ENCODE results near the gene MRPS15.

Gene MRPS15

DNA sequence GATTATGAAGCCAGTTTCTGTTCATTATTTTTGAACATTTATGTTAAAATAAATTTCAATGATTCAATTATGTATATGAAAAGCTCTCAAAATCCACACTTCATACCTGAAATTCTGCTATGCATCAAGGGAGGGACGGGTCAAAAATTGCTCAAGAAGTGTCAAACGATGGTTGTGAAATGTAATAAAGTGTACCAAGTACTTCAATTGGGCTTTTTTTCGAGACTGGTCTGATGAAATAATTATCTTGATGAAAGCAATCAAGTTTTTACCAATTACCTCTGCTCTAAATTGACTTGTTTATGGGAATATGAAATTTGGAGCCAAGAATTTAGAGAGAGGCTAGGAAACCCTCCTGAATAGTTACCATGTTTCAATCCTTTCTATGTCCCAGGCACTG lies 21.8 kb downstream of the MRPS15 start:
- no peaks in the 10 kb centered on the region for H3K36me3 ChIP-seq (ENCODE audit: control insufficient read depth, insufficient read depth, low read length)
- 100% methylated on average over 1 of the region's 3 CpGs; no CpG with 5 or more reads in 1 of the 2 experiments for WGBS, 2 experiments (ENCODE audit: insufficient coverage in 2 of 2)

GRCh38 chr1:36440646-36441045 lies 23.5 kb downstream of the MRPS15 start:
- H3K27ac ChIP-seq (ENCODE audit: low read depth, low read length, severe bottlenecking): no peak overlapping the region
- no peaks in the 10 kb centered on the region for H3K4me1 ChIP-seq (ENCODE audit: control insufficient read depth, insufficient read depth, low read length, poor library complexity, severe bottlenecking)
- 76 to 87% methylated on average over 2 to 3 of the region's 3 CpGs for WGBS, 2 experiments (ENCODE audit: insufficient coverage in 2 of 2)

More for the DNA sequence above, 21.8 kb downstream of the MRPS15 start:
- H3K9me3 ChIP-seq (ENCODE audit: control insufficient read depth, low read length): no peaks in the 10 kb centered on the region
- no peak overlapping the region for H3K4me3 ChIP-seq (ENCODE audit: extremely low read depth, insufficient read depth, low read length, poor library complexity, severe bottlenecking)
- no peak overlapping the region for H3K27ac ChIP-seq (ENCODE audit: low read depth, low read length, severe bottlenecking)
- no peaks in the 10 kb centered on the region for H3K4me1 ChIP-seq (ENCODE audit: control insufficient read depth, insufficient read depth, low read length, poor library complexity, severe bottlenecking)

GRCh38 chr1:36440044-36440443 lies 24.1 kb downstream of the MRPS15 start:
- Histone ChIP-seq H3K4me3 (ENCODE audit: extremely low read depth, insufficient read depth, low read length, poor library complexity, severe bottlenecking) (no peak overlapping the region), H3K27ac (ENCODE audit: low read depth, low read length, severe bottlenecking) (no peak overlapping the region), H3K4me1 (ENCODE audit: control insufficient read depth, insufficient read depth, low read length, poor library complexity, severe bottlenecking) (no peaks in the 10 kb centered on the region), H3K9me3 (ENCODE audit: control insufficient read depth, low read length) (no peaks in the 10 kb centered on the region), H3K36me3 (ENCODE audit: control insufficient read depth, insufficient read depth, low read length) (no peaks in the 10 kb centered on the region)
- 60 to 71% methylated on average over 1 of the region's 3 CpGs for WGBS, 2 experiments (ENCODE audit: insufficient coverage in 2 of 2)

More at GRCh38 chr1:36440646-36441045, 23.5 kb downstream of the MRPS15 start:
- Histone ChIP-seq H3K4me3 (ENCODE audit: extremely low read depth, insufficient read depth, low read length, poor library complexity, severe bottlenecking) (no peak overlapping the region), H3K36me3 (ENCODE audit: control insufficient read depth, insufficient read depth, low read length) (no peaks in the 10 kb centered on the region), H3K9me3 (ENCODE audit: control insufficient read depth, low read length) (no peaks in the 10 kb centered on the region)

- WGBS, 2 experiments (ENCODE audit: insufficient coverage in 2 of 2): 96 to 100% methylated on average over 2 to 4 of the region's 4 CpGs
- no peak overlapping the region for H3K27ac ChIP-seq (ENCODE audit: low read depth, low read length, severe bottlenecking)
- no peaks in the 10 kb centered on the region for H3K9me3 ChIP-seq (ENCODE audit: control insufficient read depth, low read length)
- no peak overlapping the region for H3K4me3 ChIP-seq (ENCODE audit: extremely low read depth, insufficient read depth, low read length, poor library complexity, severe bottlenecking)
- no peaks in the 10 kb centered on the region for H3K4me1 ChIP-seq (ENCODE audit: control insufficient read depth, insufficient read depth, low read length, poor library complexity, severe bottlenecking)
- H3K36me3 ChIP-seq (ENCODE audit: control insufficient read depth, insufficient read depth, low read length): no peaks in the 10 kb centered on the region
Measured at GRCh38 chr1:36438715-36439114, 25.5 kb downstream of the MRPS15 start.

DNA sequence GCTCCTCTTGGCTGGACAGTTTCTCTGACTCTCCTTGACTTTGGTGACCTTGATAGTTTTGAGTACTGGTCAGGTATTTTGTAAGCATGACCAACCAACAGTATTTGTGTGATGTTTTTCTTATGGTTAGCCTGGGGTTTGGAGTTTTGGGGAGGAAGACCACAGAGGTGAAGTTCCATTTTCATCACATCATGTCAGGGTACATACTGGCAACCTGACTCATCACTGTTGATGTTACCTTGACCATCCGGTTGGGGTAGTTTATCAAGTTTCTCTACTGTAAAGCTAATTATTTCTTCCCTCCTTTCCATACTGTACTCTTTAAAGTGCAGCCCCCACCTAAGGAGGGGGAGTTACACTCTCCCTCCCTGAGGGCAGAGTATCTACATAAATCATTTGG lies 27.4 kb downstream of the MRPS15 start:
- Histone ChIP-seq H3K4me1 (ENCODE audit: control insufficient read depth, insufficient read depth, low read length, poor library complexity, severe bottlenecking) (no peaks in the 10 kb centered on the region), H3K9me3 (ENCODE audit: control insufficient read depth, low read length) (no peaks in the 10 kb centered on the region), H3K36me3 (ENCODE audit: control insufficient read depth, insufficient read depth, low read length) (no peaks in the 10 kb centered on the region), H3K27ac (ENCODE audit: low read depth, low read length, severe bottlenecking) (no peak overlapping the region), H3K4me3 (ENCODE audit: extremely low read depth, insufficient read depth, low read length, poor library complexity, severe bottlenecking) (no peak overlapping the region)
- WGBS, 2 experiments (ENCODE audit: insufficient coverage in 2 of 2): no CpG with 5 or more reads among the region's 1 CpG

DNA sequence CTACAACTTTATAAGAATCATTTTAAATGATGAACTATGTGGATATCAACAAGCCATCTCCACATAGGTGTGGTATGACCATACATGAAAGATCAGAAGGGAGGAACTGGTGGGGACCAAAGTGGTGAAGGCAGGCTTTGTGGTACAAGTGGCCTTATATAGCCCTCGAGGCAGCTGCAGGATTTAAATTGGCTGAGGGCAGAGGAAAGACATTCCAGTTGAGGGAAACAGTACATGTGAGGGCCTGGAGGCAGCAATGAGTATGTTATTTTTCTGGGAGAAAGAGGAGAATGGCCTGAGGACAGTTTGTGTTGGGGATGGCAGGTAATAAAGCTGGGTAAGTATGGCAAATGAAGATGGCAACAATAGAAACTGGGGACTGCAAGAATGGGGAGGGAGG lies 31.1 kb downstream of the MRPS15 start:
- no peaks in the 10 kb centered on the region for H3K36me3 ChIP-seq (ENCODE audit: control insufficient read depth, insufficient read depth, low read length)
- no peak overlapping the region for H3K27ac ChIP-seq (ENCODE audit: low read depth, low read length, severe bottlenecking)
- H3K9me3 ChIP-seq (ENCODE audit: control insufficient read depth, low read length): no peaks in the 10 kb centered on the region
- H3K4me1 ChIP-seq (ENCODE audit: control insufficient read depth, insufficient read depth, low read length, poor library complexity, severe bottlenecking): no peaks in the 10 kb centered on the region
- WGBS, 2 experiments (ENCODE audit: insufficient coverage in 2 of 2): 71 to 90% methylated on average over 1 of the region's 1 CpG
- H3K4me3 ChIP-seq (ENCODE audit: extremely low read depth, insufficient read depth, low read length, poor library complexity, severe bottlenecking): no peak overlapping the region

DNA sequence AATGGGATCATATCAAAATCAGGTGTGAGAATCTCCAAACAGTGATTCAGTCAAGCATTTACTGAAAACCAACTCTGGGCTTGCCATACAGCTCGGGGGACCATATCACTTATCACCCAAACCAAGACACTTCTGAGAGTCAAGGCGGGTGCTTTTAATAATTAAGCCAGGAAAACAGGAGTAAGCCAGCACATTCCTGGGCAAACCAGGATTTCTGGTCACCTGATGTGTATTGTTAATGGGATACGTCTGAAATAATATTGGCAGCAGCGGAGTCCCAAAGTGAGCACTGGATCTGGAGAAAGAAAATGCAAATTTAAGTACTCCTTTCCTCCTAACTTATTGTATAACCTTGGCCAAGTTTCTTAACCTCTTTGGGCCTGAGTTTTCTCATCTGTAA lies 31.6 kb downstream of the MRPS15 start:
- H3K27ac ChIP-seq (ENCODE audit: low read depth, low read length, severe bottlenecking): no peak overlapping the region
- H3K9me3 ChIP-seq (ENCODE audit: control insufficient read depth, low read length): no peaks in the 10 kb centered on the region
- H3K4me1 ChIP-seq (ENCODE audit: control insufficient read depth, insufficient read depth, low read length, poor library complexity, severe bottlenecking): no peaks in the 10 kb centered on the region
- 80% methylated on average over 1 of the region's 4 CpGs; no CpG with 5 or more reads in 1 of the 2 experiments for WGBS, 2 experiments (ENCODE audit: insufficient coverage in 2 of 2)
- H3K36me3 ChIP-seq (ENCODE audit: control insufficient read depth, insufficient read depth, low read length): no peaks in the 10 kb centered on the region
- H3K4me3 ChIP-seq (ENCODE audit: extremely low read depth, insufficient read depth, low read length, poor library complexity, severe bottlenecking): no peak overlapping the region

- H3K4me3 ChIP-seq (ENCODE audit: extremely low read depth, insufficient read depth, low read length, poor library complexity, severe bottlenecking): no peak overlapping the region
- no peak overlapping the region for H3K27ac ChIP-seq (ENCODE audit: low read depth, low read length, severe bottlenecking)
- no peaks in the 10 kb centered on the region for H3K9me3 ChIP-seq (ENCODE audit: control insufficient read depth, low read length)
- H3K36me3 ChIP-seq (ENCODE audit: control insufficient read depth, insufficient read depth, low read length): no peaks in the 10 kb centered on the region
- peaks cover 6% of the 10 kb centered on the region for H3K4me1 ChIP-seq (ENCODE audit: control insufficient read depth, insufficient read depth, low read length, poor library complexity, severe bottlenecking)
- WGBS, 2 experiments (ENCODE audit: insufficient coverage in 2 of 2): 83 to 88% methylated on average over 4 of the region's 4 CpGs
Measured at GRCh38 chr1:36425791-36426190, 38.4 kb downstream of the MRPS15 start.

- WGBS, 2 experiments (ENCODE audit: insufficient coverage in 2 of 2): 97 to 99% methylated on average over 5 to 6 of the region's 7 CpGs
- H3K27ac ChIP-seq (ENCODE audit: low read depth, low read length, severe bottlenecking): no peak overlapping the region
- peaks cover 10% of the 10 kb centered on the region for H3K4me1 ChIP-seq (ENCODE audit: control insufficient read depth, insufficient read depth, low read length, poor library complexity, severe bottlenecking)
Measured at GRCh38 chr1:36421649-36422048, 42.5 kb downstream of the MRPS15 start.

GRCh38 chr1:36420836-36421317 lies 43.3 kb downstream of the MRPS15 start:
- Histone ChIP-seq H3K36me3 (ENCODE audit: control insufficient read depth, insufficient read depth, low read length) (no peaks in the 10 kb centered on the region), H3K4me3 (ENCODE audit: extremely low read depth, insufficient read depth, low read length, poor library complexity, severe bottlenecking) (no peak overlapping the region), H3K9me3 (ENCODE audit: control insufficient read depth, low read length) (no peaks in the 10 kb centered on the region), H3K27ac (ENCODE audit: low read depth, low read length, severe bottlenecking) (no peak overlapping the region), H3K4me1 (ENCODE audit: control insufficient read depth, insufficient read depth, low read length, poor library complexity, severe bottlenecking) (peaks cover 10% of the 10 kb centered on the region)
- 28% methylated on average over 13 of the region's 13 CpGs for WGBS, 2 experiments (ENCODE audit: insufficient coverage in 2 of 2)

More at GRCh38 chr1:36421649-36422048, 42.5 kb downstream of the MRPS15 start:
- Histone ChIP-seq H3K4me3 (ENCODE audit: extremely low read depth, insufficient read depth, low read length, poor library complexity, severe bottlenecking) (no peak overlapping the region), H3K9me3 (ENCODE audit: control insufficient read depth, low read length) (no peaks in the 10 kb centered on the region), H3K36me3 (ENCODE audit: control insufficient read depth, insufficient read depth, low read length) (no peaks in the 10 kb centered on the region)

GRCh38 chr1:36420409-36420808 lies 43.8 kb downstream of the MRPS15 start:
- Histone ChIP-seq H3K9me3 (ENCODE audit: control insufficient read depth, low read length) (no peaks in the 10 kb centered on the region), H3K4me3 (ENCODE audit: extremely low read depth, insufficient read depth, low read length, poor library complexity, severe bottlenecking) (no peak overlapping the region), H3K36me3 (ENCODE audit: control insufficient read depth, insufficient read depth, low read length) (no peaks in the 10 kb centered on the region), H3K27ac (ENCODE audit: low read depth, low read length, severe bottlenecking) (no peak overlapping the region), H3K4me1 (ENCODE audit: control insufficient read depth, insufficient read depth, low read length, poor library complexity, severe bottlenecking) (peaks cover 10% of the 10 kb centered on the region)
- 74 to 75% methylated on average over 4 to 5 of the region's 5 CpGs for WGBS, 2 experiments (ENCODE audit: insufficient coverage in 2 of 2)
